ENCODE data around the gene TRIM41. TPM values are rescaled to one million over a fixed set of nuclear protein-coding genes. Genes with fewer than 3 reads are reported as not detected.
"Not testable (repeated sequence)": the region's sequence is repeated elsewhere in the genome, so short reads cannot be mapped to it uniquely, and the experiment has no call there.

Gene TRIM41

GRCh38 chr5:181271081-181271480, 48.0 kb downstream of the TRIM41 start:
- Histone ChIP-seq H3K4me1 (ENCODE audit: control insufficient read depth, insufficient read depth, low read length) (no peaks in the 10 kb centered on the region), H3K27me3 (ENCODE audit: control insufficient read depth, insufficient read depth, low read length) (no peaks in the 10 kb centered on the region), H3K4me3 (ENCODE audit: low read length) (no peak overlapping the region), H3K9ac (ENCODE audit: low read depth, low read length) (no peak overlapping the region), H3K9me3 (replicated peaks; ENCODE audit: low read length) (no peaks in the 10 kb centered on the region), H3K36me3 (ENCODE audit: insufficient read depth, low read length) (no peaks in the 10 kb centered on the region), H3K4me2 (ENCODE audit: low read length) (no peak overlapping the region)

GRCh38 chr5:181273433-181273744, 50.3 kb downstream of the TRIM41 start:
- H3K36me3 ChIP-seq (ENCODE audit: insufficient read depth, low read length); H3K4me2 ChIP-seq (ENCODE audit: low read length); H3K4me1 ChIP-seq (ENCODE audit: control insufficient read depth, insufficient read depth, low read length); H3K4me3 ChIP-seq (ENCODE audit: low read length); H3K27me3 ChIP-seq (ENCODE audit: control insufficient read depth, insufficient read depth, low read length); H3K9me3 ChIP-seq (replicated peaks; ENCODE audit: low read length); H3K9ac ChIP-seq (ENCODE audit: low read depth, low read length): not testable (repeated sequence)

- H3K9ac ChIP-seq (ENCODE audit: low read depth, low read length), result no peak overlapping the region
- no peak overlapping the region for H3K4me3 ChIP-seq (ENCODE audit: low read length)
- H3K4me2 ChIP-seq (ENCODE audit: low read length), result no peak overlapping the region
- H3K27me3 ChIP-seq (ENCODE audit: control insufficient read depth, insufficient read depth, low read length), result no peaks in the 10 kb centered on the region
- H3K4me1 ChIP-seq (ENCODE audit: control insufficient read depth, insufficient read depth, low read length), result no peaks in the 10 kb centered on the region
- no peaks in the 10 kb centered on the region for H3K36me3 ChIP-seq (ENCODE audit: insufficient read depth, low read length)
- no peaks in the 10 kb centered on the region for H3K9me3 ChIP-seq (replicated peaks; ENCODE audit: low read length)
These were observed 57.2 kb downstream of the TRIM41 start for GRCh38 chr5:181280251-181280762.

GRCh38 chr5:181281077-181281983, 58.2 kb downstream of the TRIM41 start:
- no peaks in the 10 kb centered on the region for H3K9me3 ChIP-seq (replicated peaks; ENCODE audit: low read length)
- H3K27me3 ChIP-seq (ENCODE audit: control insufficient read depth, insufficient read depth, low read length), result no peaks in the 10 kb centered on the region
- no peak overlapping the region for H3K4me2 ChIP-seq (ENCODE audit: low read length)
- H3K36me3 ChIP-seq (ENCODE audit: insufficient read depth, low read length), result no peaks in the 10 kb centered on the region
- no peak overlapping the region for H3K9ac ChIP-seq (ENCODE audit: low read depth, low read length)
- no peaks in the 10 kb centered on the region for H3K4me1 ChIP-seq (ENCODE audit: control insufficient read depth, insufficient read depth, low read length)
- no peak overlapping the region for H3K4me3 ChIP-seq (ENCODE audit: low read length)

GRCh38 chr5:181281984-181282316, 58.9 kb downstream of the TRIM41 start:
- H3K36me3 ChIP-seq (ENCODE audit: insufficient read depth, low read length), result no peaks in the 10 kb centered on the region
- no peak overlapping the region for H3K4me3 ChIP-seq (ENCODE audit: low read length)
- H3K9ac ChIP-seq (ENCODE audit: low read depth, low read length), result no peak overlapping the region
- no peaks in the 10 kb centered on the region for H3K27me3 ChIP-seq (ENCODE audit: control insufficient read depth, insufficient read depth, low read length)
- H3K4me2 ChIP-seq (ENCODE audit: low read length), result no peak overlapping the region
- H3K4me1 ChIP-seq (ENCODE audit: control insufficient read depth, insufficient read depth, low read length), result no peaks in the 10 kb centered on the region
- H3K9me3 ChIP-seq (replicated peaks; ENCODE audit: low read length), result no peaks in the 10 kb centered on the region

GRCh38 chr5:181282415-181282814, 59.3 kb downstream of the TRIM41 start:
- not testable (repeated sequence) for H3K9ac ChIP-seq (ENCODE audit: low read depth, low read length); H3K4me2 ChIP-seq (ENCODE audit: low read length); H3K9me3 ChIP-seq (replicated peaks; ENCODE audit: low read length); H3K4me1 ChIP-seq (ENCODE audit: control insufficient read depth, insufficient read depth, low read length); H3K4me3 ChIP-seq (ENCODE audit: low read length); H3K27me3 ChIP-seq (ENCODE audit: control insufficient read depth, insufficient read depth, low read length); H3K36me3 ChIP-seq (ENCODE audit: insufficient read depth, low read length)

- H3K9ac ChIP-seq (ENCODE audit: low read depth, low read length), result no peak overlapping the region
- H3K27me3 ChIP-seq (ENCODE audit: control insufficient read depth, insufficient read depth, low read length), result no peaks in the 10 kb centered on the region
- H3K4me1 ChIP-seq (ENCODE audit: control insufficient read depth, insufficient read depth, low read length), result no peaks in the 10 kb centered on the region
- H3K36me3 ChIP-seq (ENCODE audit: insufficient read depth, low read length), result no peaks in the 10 kb centered on the region
- H3K9me3 ChIP-seq (replicated peaks; ENCODE audit: low read length), result no peaks in the 10 kb centered on the region
- no peak overlapping the region for H3K4me2 ChIP-seq (ENCODE audit: low read length)
- H3K4me3 ChIP-seq (ENCODE audit: low read length), result no peak overlapping the region
These were observed 59.8 kb downstream of the TRIM41 start for GRCh38 chr5:181282874-181283273.

- Histone ChIP-seq H3K36me3 (ENCODE audit: insufficient read depth, low read length) (no peaks in the 10 kb centered on the region), H3K27me3 (ENCODE audit: control insufficient read depth, insufficient read depth, low read length) (no peaks in the 10 kb centered on the region), H3K9ac (ENCODE audit: low read depth, low read length) (no peak overlapping the region), H3K4me1 (ENCODE audit: control insufficient read depth, insufficient read depth, low read length) (no peaks in the 10 kb centered on the region), H3K4me2 (ENCODE audit: low read length) (no peak overlapping the region), H3K4me3 (ENCODE audit: low read length) (no peak overlapping the region), H3K9me3 (replicated peaks; ENCODE audit: low read length) (no peaks in the 10 kb centered on the region)
These were observed 60.3 kb downstream of the TRIM41 start for GRCh38 chr5:181283347-181283746.

GRCh38 chr5:181283841-181284755, 61.0 kb downstream of the TRIM41 start:
- not testable (repeated sequence) for H3K4me1 ChIP-seq (ENCODE audit: control insufficient read depth, insufficient read depth, low read length); H3K9me3 ChIP-seq (replicated peaks; ENCODE audit: low read length); H3K27me3 ChIP-seq (ENCODE audit: control insufficient read depth, insufficient read depth, low read length); H3K9ac ChIP-seq (ENCODE audit: low read depth, low read length); H3K4me3 ChIP-seq (ENCODE audit: low read length); H3K4me2 ChIP-seq (ENCODE audit: low read length); H3K36me3 ChIP-seq (ENCODE audit: insufficient read depth, low read length)

Small RNA genes lying within 50 kb of the gene (small RNA-seq; reads per million reads assigned to genes)
- not detected for gene MIR4638
- not detected for gene SNORD95
- not detected for gene SNORD96A
